Caco-2 (cell line): ENCODE measurements around the gene RAB10. TPM values are rescaled to one million over a fixed set of nuclear protein-coding genes. Genes with fewer than 3 reads are reported as not detected.

Experiments used
- BruUV-seq: library from RNA; stranded (reverse); fragments of 400-500 nt; replicated peaks from 2 replicates; lab custom pipeline; 2021; lab: Mats Ljungman, UMichigan
- CTCF ChIA-PET: fragments of 300-600 bp; sonication (Branson Sonifier 250); formaldehyde crosslinking; loops from one replicate; lab custom pipeline; 2022; ENCODE audit warnings: antibody characterized with exemption; lab: Charles Lee
- POLR2A ChIA-PET: fragments of 300-600 bp; sonication (Branson Sonifier 250); formaldehyde crosslinking; loops from one replicate; lab custom pipeline; 2022; ENCODE audit warnings: antibody characterized with exemption; lab: Charles Lee
- DNase-seq, 2 experiments: peaks; one replicate each; pipeline versions ENCODE4 v3.0.0 to v3.0.0-alpha.2; 2020 to 2022
- H3K27me3 ChIP-seq: replicated peaks from 2 replicates; pipeline ENCODE4 v1.6.0; 2011; ENCODE audit warnings: low read length; ENCODE audit not compliant: control insufficient read depth, insufficient read depth
- H3K36me3 ChIP-seq: 2 replicates; pipeline ENCODE4 v1.5.1; 2011; ENCODE audit warnings: low read length; ENCODE audit not compliant: control insufficient read depth, insufficient read depth
- H3K4me1 ChIP-seq: fragments of 250-450 bp; sonication (Bioruptor Pico); 2 replicates; pipeline ENCODE4 v1.5.1; 2020; ENCODE audit warnings: mild to moderate bottlenecking
- H3K4me3 ChIP-seq: 2 replicates; pipeline ENCODE4 v1.5.1; 2011; ENCODE audit warnings: low read depth, mild to moderate bottlenecking, control low read depth, low read length
- H3K9me3 ChIP-seq: fragments of 250-450 bp; sonication (Bioruptor Pico); 2 replicates; pipeline ENCODE4 v1.5.1; 2020; ENCODE audit warnings: mild to moderate bottlenecking, moderate library complexity
- H3K27ac Mint-ChIP-seq: one replicate; pipeline ENCODE4 v1.8.0; 2022; ENCODE audit warnings: mixed read lengths; ENCODE audit not compliant: unreplicated experiment
- H3K27me3 Mint-ChIP-seq: one replicate; pipeline ENCODE4 v1.8.0; 2022; ENCODE audit warnings: mixed read lengths; ENCODE audit not compliant: insufficient read depth, unreplicated experiment
- H3K36me3 Mint-ChIP-seq: one replicate; pipeline ENCODE4 v1.8.0; 2022; ENCODE audit warnings: mild to moderate bottlenecking, mixed read lengths; ENCODE audit not compliant: insufficient read depth, unreplicated experiment
- H3K4me1 Mint-ChIP-seq: one replicate; pipeline ENCODE4 v1.8.0; 2022; ENCODE audit warnings: low read depth, mixed read lengths; ENCODE audit not compliant: unreplicated experiment
- H3K4me3 Mint-ChIP-seq: one replicate; pipeline ENCODE4 v1.8.0; 2022; ENCODE audit warnings: mild to moderate bottlenecking, moderate library complexity, mixed read lengths; ENCODE audit not compliant: unreplicated experiment
- H3K9me3 Mint-ChIP-seq: one replicate; pipeline ENCODE4 v1.8.0; 2022; ENCODE audit warnings: mixed read lengths; ENCODE audit not compliant: unreplicated experiment
- intact Hi-C: fragments of 100-400 bp; cut with micrococcal nuclease; formaldehyde crosslinking; loops from one replicate; pipeline ENCODE4 v1.10.0; 2022; ENCODE audit not compliant: unreplicated experiment
- total RNA-seq: library from RNA; stranded (reverse); gene quantifications from 2 replicates; pipeline ENCODE4 v1.2.3, GENCODE V29; 2022
- TF ChIP-seq, protein P1 (sequence below), 2 experiments: fragments of 200-600 bp in 1 of 2; IDR thresholded peaks; 1 replicate in 1 of 2; 2 replicates in 1 of 2; pipeline versions ENCODE4 v1.5.1 to v1.8.0; 2011 to 2022; ENCODE audit warnings: antibody characterized with exemption in 1 of 2, control low read depth in 1 of 2, inconsistent platforms in 1 of 2, low read depth in 1 of 2, low read length in 1 of 2, mild to moderate bottlenecking in 1 of 2, moderate library complexity in 1 of 2; ENCODE audit not compliant: insufficient read depth in 1 of 2, severe bottlenecking in 1 of 2, unreplicated experiment in 1 of 2

Gene RAB10
- total RNA-seq, 1 experiment from 2014 or later, result 213 TPM

DNA sequence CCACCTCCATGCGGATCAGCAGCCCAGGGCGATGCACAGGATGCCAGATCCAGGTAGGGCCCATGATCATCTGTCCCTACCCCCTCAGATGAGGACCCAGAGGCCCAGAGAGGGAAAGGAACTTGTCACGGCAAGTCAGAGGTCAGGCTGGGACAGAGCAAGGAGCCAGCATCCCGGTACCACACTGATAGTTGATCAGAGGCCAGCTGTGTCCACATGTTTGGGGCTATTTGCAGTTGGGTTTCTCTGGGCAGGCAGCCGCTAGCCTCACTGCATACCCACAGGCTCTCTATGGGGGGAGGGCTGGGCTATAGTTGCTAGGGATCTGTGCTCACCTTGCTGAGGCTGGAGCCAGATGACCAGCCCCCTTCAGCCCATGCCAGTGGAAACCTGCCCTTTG is 148.6 kb downstream of the RAB10 start:
- intact Hi-C loops, result no loop called here
- TF ChIP-seq, protein P1, sequence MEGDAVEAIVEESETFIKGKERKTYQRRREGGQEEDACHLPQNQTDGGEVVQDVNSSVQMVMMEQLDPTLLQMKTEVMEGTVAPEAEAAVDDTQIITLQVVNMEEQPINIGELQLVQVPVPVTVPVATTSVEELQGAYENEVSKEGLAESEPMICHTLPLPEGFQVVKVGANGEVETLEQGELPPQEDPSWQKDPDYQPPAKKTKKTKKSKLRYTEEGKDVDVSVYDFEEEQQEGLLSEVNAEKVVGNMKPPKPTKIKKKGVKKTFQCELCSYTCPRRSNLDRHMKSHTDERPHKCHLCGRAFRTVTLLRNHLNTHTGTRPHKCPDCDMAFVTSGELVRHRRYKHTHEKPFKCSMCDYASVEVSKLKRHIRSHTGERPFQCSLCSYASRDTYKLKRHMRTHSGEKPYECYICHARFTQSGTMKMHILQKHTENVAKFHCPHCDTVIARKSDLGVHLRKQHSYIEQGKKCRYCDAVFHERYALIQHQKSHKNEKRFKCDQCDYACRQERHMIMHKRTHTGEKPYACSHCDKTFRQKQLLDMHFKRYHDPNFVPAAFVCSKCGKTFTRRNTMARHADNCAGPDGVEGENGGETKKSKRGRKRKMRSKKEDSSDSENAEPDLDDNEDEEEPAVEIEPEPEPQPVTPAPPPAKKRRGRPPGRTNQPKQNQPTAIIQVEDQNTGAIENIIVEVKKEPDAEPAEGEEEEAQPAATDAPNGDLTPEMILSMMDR (IDR thresholded peaks at IDR 0.05; ENCODE audit: insufficient read depth in 1 of 2, low read depth in 1 of 2, low read length in 1 of 2, severe bottlenecking in 1 of 2, unreplicated experiment in 1 of 2), result no peak
- Mint-ChIP-seq H3K27me3 (no peaks in the 10 kb centered on the region), H3K27ac (no peak overlapping the region), H3K36me3 (peaks cover 6% of the 10 kb centered on the region), H3K9me3 (no peaks in the 10 kb centered on the region), H3K4me3 (no peak overlapping the region), H3K4me1 (no peaks in the 10 kb centered on the region)
- ChIA-PET CTCF (no interaction called here), POLR2A (no interaction called here)
- BruUV-seq, result no TSS peak
- Histone ChIP-seq H3K27me3 (no peaks in the 10 kb centered on the region), H3K4me1 (peaks cover 8% of the 10 kb centered on the region), H3K4me3 (no peak overlapping the region), H3K9me3 (no peaks in the 10 kb centered on the region), H3K36me3 (peaks cover under 1% of the 10 kb centered on the region)
- no peak for DNase-seq

DNA sequence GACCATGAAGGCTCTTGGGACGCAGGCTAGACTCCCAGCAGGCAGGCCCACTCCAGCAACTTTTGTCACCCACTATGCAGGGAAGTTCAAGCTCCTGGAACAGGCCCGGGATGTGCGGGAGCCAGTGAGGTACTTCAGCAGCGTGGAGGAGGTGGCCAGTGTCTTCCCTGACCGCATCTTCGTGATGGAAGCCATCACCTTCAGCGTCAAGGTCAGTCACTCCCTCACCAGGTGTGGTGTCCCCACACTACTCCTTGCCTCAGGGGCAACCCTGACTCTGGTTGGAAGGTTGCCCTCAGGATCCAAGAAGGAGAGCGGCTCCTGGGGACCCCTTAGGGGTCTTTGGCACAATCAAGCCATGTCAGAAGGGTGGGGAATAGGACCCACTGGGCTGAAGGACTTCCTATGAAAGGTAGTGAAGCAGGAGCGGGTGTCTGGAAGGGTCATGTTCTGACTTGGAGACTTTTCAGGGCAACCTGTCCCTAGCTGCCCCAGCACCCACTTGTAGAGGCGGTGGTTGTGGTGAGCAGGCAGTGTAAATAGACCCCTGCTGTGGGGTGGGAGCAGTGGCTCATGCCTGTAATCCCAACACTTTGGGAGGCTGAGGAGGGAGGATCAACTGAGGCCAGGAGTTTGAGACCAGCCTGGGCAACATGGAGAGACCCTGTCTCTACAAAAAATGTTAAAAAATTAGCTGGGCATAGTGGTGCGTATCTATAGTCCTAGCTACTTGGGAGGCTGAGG is 149.2 kb downstream of the RAB10 start:
- H3K27me3 Mint-ChIP-seq, result no peaks in the 10 kb centered on the region
- DNase-seq, result no peak
- H3K4me1 Mint-ChIP-seq, result no peaks in the 10 kb centered on the region
- intact Hi-C loops, result no loop called here
- CTCF ChIA-PET, result no interaction called here
- Histone ChIP-seq H3K4me1 (peaks cover 8% of the 10 kb centered on the region), H3K27me3 (no peaks in the 10 kb centered on the region), H3K36me3 (no peaks in the 10 kb centered on the region; the same call in 1 of the 2 replicates), H3K9me3 (no peaks in the 10 kb centered on the region), H3K4me3 (no peak overlapping the region)
- no peak overlapping the region for H3K27ac Mint-ChIP-seq
- peaks cover 6% of the 10 kb centered on the region for H3K36me3 Mint-ChIP-seq
- POLR2A ChIA-PET, result no interaction called here
- no TSS peak for BruUV-seq
- peak overlapping the region; percentile 80 for H3K4me3 Mint-ChIP-seq
- TF ChIP-seq, protein P1 (IDR thresholded peaks at IDR 0.05; ENCODE audit: insufficient read depth in 1 of 2, low read depth in 1 of 2, low read length in 1 of 2, severe bottlenecking in 1 of 2, unreplicated experiment in 1 of 2), result no peak
- H3K9me3 Mint-ChIP-seq, result no peaks in the 10 kb centered on the region

DNA sequence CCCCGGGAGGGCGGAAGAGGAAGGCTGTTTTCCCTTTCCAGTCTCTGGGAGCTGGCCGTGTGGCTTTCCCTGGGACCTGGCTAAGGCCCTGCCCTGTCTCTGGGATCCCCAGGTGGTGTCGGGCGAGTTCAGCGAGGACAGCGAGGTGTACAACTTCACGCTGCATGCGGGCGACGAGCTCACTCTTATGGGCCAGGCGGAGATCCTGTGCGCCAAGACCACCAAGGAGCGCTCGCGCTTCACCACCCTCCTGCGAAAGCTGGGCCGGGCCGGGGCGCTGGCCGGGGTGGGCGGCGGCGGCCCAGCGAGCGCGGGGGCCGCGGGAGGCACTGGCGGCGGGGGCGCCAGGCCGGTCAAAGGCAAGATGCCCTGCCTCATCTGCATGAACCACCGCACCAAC is 150.2 kb downstream of the RAB10 start:
- Mint-ChIP-seq H3K27ac (no peak overlapping the region), H3K4me1 (no peaks in the 10 kb centered on the region), H3K9me3 (no peaks in the 10 kb centered on the region), H3K27me3 (no peaks in the 10 kb centered on the region), H3K4me3 (peak overlapping the region; percentile 80), H3K36me3 (peaks cover 11% of the 10 kb centered on the region)
- no peaks in the 10 kb centered on the region for H3K9me3 ChIP-seq
- BruUV-seq, result no TSS peak
- H3K36me3 ChIP-seq, result no peaks in the 10 kb centered on the region; the same call in 1 of the 2 replicates
- CTCF ChIA-PET, result no interaction called here
- H3K4me3 ChIP-seq, result peak overlapping the region; percentile 43
- POLR2A ChIA-PET, result no interaction called here
- intact Hi-C loops, result no loop called here
- TF ChIP-seq, protein P1 (IDR thresholded peaks at IDR 0.05; ENCODE audit: insufficient read depth in 1 of 2, low read depth in 1 of 2, low read length in 1 of 2, severe bottlenecking in 1 of 2, unreplicated experiment in 1 of 2), result no peak
- peaks cover 7% of the 10 kb centered on the region for H3K4me1 ChIP-seq
- H3K27me3 ChIP-seq, result no peaks in the 10 kb centered on the region
- no peak for DNase-seq
